ENCODE measurements around the gene PTPRK.

DNA sequence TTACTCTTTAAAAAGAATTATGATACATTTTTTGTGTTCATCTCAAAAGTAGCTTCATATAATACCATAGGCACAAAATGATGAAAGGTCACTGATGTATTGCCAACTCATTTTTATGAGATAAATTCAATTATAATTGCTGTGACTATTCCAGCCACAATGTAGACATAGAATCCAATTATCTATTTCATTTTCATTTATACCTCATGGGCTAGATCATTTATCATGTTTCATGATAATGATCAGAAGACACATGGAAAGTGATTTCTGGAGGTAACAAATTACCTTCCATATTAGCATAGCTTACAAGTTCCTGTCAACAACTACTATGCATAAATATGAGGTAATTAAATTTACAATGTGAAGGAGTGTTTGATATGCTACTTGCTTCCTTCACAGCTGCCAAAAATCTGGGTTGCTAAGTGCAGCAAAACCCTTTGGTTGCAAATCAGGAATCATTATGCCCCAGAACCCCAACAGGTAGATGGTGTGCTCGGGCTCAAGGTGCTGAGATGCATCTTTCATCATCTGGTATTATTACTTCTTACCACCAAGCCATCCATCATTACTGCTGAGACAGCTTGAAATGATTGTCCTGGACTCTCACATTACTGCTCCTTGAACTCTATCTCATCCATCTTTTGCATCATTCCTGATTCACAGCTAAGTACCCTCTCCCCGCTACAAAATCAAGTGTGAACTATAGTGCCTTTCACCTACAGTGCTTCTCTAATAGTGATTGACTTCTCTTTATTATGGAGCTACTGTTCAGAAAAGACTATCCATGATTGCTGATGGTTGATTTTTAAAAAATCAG, 313.6 kb downstream of the PTPRK start:
- TF ChIP-seq, protein P1, sequence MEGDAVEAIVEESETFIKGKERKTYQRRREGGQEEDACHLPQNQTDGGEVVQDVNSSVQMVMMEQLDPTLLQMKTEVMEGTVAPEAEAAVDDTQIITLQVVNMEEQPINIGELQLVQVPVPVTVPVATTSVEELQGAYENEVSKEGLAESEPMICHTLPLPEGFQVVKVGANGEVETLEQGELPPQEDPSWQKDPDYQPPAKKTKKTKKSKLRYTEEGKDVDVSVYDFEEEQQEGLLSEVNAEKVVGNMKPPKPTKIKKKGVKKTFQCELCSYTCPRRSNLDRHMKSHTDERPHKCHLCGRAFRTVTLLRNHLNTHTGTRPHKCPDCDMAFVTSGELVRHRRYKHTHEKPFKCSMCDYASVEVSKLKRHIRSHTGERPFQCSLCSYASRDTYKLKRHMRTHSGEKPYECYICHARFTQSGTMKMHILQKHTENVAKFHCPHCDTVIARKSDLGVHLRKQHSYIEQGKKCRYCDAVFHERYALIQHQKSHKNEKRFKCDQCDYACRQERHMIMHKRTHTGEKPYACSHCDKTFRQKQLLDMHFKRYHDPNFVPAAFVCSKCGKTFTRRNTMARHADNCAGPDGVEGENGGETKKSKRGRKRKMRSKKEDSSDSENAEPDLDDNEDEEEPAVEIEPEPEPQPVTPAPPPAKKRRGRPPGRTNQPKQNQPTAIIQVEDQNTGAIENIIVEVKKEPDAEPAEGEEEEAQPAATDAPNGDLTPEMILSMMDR (IDR thresholded peaks at IDR 0.05), result no peak
- TF ChIP-seq POLR2A (IDR thresholded peaks at IDR 0.05), result no peak
